Embryonic facial prominence (tissue), 1 donor: ENCODE data around the gene TMEM225B.
"Not testable (repeated sequence)": the region's sequence is repeated elsewhere in the genome, so short reads cannot be mapped to it uniquely, and the experiment has no call there.

ENCODE experiments used
- DNase-seq: peaks from one replicate; pipeline ENCODE4 v3.0.0-alpha.2; 2016; ENCODE audit errors: extremely low spot score

The TMEM225B gene

DNA sequence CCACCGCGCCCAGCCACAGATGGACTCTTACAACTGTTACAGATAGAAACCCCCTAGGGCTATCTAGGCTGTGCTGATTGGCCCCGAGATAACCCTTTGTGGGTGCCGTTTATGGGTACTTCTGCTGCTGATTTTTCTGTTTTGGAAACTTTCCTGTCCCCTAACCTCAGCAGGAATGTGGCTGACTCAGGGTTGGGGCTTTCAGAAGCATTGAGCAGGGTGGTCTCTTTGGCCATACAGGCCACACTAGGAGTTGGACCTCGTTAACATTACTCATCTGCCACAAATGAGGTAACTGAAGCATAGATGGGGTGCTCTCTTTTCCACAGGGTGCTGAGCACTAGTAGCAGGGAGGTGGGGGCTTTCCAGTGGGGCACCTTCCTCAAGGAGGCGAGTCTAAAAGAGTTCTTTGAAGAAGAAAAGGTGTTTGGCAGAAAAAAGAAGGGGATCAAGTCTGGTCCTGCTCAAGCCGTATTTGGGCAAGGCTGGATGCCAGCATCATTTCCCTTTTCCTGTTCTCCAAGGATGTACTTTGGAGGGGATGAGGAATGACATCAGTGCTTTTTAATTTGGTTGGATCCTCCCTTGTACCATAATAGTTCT is 25.1 kb downstream of the TMEM225B start:
- DNase-seq: no peak

- DNase-seq: no peak
Observed at GRCh38 chr7:99623702-99624447, 25.8 kb downstream of the TMEM225B start.

GRCh38 chr7:99624484-99624883 is 26.4 kb downstream of the TMEM225B start:
- no peak for DNase-seq

- no peak for DNase-seq
Observed at GRCh38 chr7:99625321-99625720, 27.3 kb downstream of the TMEM225B start.

- no peak for DNase-seq
Observed at GRCh38 chr7:99625961-99626360, 27.9 kb downstream of the TMEM225B start.

DNA sequence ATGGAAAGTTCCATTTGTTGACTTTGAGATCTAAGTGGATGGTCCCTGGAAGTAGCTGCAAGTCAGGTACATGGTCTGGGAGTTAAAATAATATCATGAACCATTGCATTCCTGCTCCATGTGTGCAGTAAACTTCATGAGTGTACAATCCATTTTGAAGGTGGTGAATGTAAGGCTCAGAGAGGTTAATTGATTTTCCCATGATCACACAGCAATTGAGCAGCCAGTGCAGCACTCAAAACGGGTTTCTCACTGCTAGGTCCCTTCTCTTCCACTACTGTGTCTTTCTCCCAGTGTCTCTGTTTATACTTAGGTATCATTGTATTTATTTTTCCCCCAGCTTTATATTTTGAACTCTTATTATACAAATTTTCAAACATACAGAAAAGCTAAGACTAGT is 28.6 kb downstream of the TMEM225B start:
- DNase-seq: no peak

DNA sequence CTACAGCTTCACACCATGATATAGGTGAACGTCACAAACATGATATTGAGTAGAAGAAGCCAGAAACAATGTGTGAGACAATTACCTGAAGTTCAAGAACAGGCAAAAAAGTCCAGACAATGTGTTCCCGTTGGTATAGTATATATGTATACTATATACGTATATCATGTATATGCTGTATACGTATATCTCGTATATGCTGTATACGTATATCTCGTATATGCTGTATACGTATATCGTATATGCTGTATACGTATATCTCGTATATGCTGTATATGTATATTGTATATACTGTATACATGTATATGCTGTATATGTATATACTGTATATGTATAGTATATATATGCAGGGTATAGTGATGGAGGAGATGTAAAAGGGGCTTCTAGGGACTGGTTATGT is 29.4 kb downstream of the TMEM225B start:
- no peak for DNase-seq

DNA sequence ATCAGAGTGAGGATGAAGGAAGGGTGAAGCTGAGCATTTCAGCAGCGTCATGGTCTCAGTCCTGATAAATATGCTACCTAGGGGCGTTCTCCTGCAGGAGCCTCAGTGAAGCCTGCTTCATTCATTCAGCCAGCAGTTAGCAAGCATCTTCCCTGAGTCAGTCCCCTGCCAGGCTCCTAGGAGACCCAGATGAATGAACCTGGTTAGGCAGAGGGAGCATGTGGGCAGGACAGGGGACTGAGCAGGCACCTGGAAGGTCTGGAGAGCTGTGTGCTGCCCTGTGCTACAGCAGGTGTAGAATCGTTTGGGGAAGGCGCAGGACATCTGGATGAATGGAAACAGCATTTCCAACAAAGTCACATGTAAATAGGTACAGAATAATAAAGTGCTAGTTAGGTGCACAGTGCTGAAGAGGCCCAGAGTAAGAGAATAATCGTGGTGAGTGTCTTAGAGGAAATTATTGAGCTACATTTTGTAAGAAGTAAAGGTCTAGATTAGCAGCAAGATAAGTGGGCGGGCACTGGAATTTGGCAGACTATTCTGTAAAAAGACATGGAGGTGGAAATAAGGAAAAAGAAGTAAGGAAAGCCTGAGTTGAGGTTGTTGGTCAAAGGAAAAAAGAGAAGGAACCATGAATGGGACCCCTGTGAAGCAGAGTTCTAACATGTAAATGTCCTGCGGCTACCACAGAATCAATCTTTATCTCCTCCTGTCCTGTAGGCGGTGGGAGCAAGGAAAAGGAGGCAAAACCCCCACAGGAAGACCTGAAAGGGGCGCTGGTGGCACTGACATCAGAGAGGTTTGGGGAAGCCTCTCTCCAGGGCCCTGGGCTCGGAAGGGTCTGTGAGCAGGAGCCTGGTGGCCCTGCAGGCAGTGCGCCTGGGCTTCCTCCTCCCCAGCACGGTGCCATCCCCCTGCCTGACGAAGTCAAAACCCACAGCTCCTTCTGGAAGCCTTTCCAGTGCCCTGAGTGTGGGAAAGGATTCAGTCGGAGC is 30.7 kb downstream of the TMEM225B start:
- no peak for DNase-seq

DNA sequence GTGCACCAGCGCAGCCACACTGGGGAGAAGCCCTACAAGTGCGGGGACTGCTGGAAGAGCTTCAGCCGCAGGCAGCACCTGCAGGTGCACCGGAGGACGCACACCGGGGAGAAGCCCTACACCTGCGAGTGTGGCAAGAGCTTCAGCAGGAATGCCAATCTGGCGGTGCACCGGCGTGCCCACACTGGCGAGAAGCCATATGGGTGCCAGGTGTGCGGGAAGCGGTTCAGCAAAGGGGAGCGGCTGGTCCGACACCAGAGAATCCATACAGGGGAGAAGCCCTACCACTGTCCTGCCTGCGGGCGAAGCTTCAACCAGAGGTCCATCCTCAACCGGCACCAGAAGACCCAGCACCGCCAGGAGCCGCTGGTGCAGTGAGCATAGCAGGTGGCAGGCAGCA is 31.6 kb downstream of the TMEM225B start:
- no peak for DNase-seq

GRCh38 chr7:99631295-99632109 is 33.4 kb downstream of the TMEM225B start:
- no peak for DNase-seq

DNA sequence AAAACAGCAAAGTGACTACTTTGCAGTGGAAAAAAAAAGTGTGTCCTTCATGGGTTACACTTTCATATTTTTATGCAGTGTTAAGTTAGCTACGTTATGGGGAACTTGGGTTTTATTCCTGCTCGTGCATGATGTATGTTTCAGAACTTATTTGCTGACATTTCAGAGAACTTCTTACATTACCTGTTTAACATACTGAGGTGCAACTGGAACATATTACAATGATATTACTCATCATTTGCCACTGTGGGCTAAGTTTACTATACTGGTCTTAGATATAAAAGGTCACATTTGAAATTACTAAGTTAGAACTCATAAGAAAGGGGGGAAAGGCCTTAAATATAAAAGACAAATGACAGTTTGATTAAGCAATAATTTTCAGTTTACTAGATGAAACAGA is 39.3 kb downstream of the TMEM225B start:
- not testable (repeated sequence) for DNase-seq

DNA sequence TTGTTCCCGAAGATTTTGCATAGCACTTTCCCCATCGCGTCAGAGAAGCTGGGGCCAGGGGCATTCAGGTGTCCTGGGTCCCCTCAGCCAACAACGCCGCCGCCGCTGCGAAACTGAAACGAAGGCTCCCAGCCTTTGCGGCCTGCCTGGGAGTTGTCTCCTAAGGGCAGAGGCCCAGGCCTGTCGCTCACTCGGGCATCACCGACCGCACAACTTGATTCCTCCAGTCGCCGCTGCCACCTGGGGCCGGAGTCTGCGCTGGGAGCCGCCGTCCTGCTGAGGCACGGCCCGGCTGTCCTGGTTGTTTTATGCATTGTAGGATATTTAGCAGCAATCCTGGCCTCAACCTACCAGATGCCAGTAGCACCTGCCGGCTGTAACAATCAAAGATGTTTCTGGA is 40.7 kb downstream of the TMEM225B start:
- DNase-seq: no peak

- DNase-seq: no peak
Observed at GRCh38 chr7:99639267-99639666, 41.2 kb downstream of the TMEM225B start.

- DNase-seq: no peak
Observed at GRCh38 chr7:99642027-99642426, 44.0 kb downstream of the TMEM225B start.

DNA sequence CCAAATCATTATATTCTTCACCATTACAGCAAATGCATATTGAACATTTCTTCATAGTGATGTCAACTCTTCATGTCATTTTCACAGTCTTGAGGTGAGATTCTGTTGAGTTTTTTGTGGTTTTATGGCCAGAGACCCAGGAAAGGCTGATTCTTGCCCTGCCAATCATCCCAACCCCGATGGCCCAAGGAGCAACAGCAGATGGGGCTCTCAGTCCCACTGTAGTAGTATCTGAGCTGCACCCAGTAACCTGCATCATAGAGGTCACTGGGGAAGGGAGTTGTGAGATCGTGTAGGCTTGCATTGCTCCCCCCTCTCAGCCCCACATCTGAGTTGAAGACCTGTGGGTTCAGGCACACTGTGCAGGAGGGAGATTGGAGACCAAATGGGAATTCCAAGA is 45.4 kb downstream of the TMEM225B start:
- no peak for DNase-seq

DNA sequence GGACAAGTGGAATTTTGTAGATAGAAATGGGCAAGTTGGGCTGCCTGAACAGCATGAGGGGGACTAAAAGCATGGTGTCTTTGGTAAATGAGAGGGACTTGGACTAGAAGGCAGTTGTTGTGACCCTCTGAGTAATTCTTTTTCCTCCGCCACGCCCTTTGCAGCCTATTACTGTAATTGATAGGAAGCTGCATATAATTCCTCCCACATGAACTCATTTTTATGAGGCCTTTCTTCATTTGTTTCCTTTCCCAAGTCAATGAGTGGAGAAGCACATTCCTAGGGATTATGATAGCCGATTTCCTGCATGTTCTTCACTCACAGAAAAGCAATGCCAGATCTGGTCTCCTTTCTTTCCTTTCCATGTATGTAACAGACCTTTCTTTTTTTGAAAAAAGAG is 46.4 kb downstream of the TMEM225B start:
- no peak for DNase-seq

- no peak for DNase-seq
Observed at GRCh38 chr7:99645590-99645989, 47.5 kb downstream of the TMEM225B start.

GRCh38 chr7:99648843-99649242 is 50.8 kb downstream of the TMEM225B start:
- no peak for DNase-seq

DNA sequence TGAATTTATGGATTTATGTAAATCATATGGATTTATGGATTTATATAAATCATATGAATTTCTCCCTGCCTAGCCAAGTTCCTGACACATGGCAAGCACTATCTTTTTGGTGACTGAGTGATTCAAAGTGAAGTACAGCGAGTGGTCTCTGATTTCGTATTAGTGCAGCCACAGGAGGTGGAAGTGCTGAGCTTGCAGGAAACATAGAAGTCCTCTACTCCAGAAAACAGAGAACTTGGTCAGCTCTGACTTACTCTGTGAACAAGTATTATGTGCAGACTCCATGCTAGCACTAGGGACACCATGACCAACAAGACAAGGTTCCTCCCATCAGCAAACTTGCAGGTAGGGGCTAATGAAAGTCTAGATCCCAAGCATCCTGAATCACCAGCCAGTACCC is 53.2 kb downstream of the TMEM225B start:
- DNase-seq: no peak

DNA sequence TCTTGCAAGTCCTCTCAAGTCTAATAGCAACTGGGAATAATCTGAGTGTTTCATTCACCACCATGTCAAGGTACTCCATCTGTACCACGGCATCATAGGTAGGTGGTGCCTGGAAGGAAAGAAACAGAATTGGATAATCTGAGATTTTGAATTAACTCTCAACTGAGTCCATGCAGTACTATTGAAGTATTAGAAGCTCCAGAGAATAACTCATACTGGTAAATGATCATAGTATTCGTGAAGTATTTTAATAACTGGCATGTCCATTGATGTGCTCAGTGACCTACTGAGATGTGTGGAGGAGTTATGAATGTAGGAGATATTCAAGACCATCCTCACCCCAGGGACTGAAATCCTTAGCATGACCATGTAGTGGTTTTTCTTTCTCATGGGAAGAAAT is 54.6 kb downstream of the TMEM225B start:
- DNase-seq: no peak

DNA sequence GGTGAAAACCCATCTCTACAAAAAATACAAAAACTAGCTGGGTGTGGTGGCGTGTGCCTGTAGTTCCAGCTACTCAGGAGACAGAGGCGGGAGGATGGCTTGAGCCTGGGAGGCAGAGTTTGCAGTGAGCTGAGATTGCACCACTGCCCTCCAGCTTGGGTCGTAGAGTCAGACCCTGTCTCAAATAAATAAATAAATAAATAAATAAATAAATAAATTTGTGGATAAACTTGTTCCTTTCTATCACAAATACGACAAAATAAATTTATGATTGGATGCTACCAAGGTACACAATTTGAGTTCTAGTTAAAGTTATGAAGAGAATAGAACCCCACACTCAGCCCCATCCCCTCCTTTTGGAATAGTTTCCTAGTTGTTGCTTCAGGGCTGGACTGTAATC is 55.2 kb downstream of the TMEM225B start:
- not testable (repeated sequence) for DNase-seq

DNA sequence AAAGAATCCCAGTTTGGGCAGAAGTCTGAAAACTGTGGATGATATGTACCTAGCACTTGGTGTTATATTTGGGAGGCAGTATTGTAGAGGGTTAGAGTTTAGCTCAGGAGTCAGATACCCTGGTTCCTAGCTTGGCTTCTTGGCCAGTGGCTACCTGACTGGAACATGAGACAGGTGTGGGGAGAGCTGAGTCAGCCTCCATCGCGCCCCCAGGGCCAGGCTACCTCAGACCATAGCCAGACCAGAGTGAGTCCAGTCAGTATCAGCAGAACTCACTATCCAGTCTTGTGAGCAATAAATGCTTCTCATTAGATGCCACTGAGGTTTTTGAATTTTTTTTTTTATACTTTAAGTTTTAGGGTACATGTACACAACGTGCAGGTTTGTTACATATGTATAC is 55.7 kb downstream of the TMEM225B start:
- no peak for DNase-seq
